ENCODE measurements around the gene SASS6. TPM values are rescaled to one million over a fixed set of nuclear protein-coding genes. Genes with fewer than 3 reads are reported as not detected.

SASS6 gene
- 5.2 and 6.4 TPM in 2 replicates for total RNA-seq

GRCh38 chr1:100132566-100133477 lies at the start of gene SASS6, which contains the start of gene TRMT13:
Gene SASS6 (minus strand): TSS chr1:100132930. CDS start chr1:100132814, 116 bp downstream.
Gene TRMT13 (plus strand): TSS chr1:100133163. CDS start chr1:100133169, 6 bp downstream.

GRCh38 chr1:100178091-100178490 lies 45.4 kb upstream of the SASS6 start, which contains the start of gene LRRC39:
Gene LRRC39 (minus strand): TSS chr1:100178256. CDS start chr1:100168516, 9,740 bp downstream.

Other genes with a start within 250 kb of the SASS6 start
- 17.8 and 18.9 TPM in 2 replicates for gene SLC35A3, start 162.9 kb downstream of the SASS6 start, total RNA-seq
- 6.3 and 8.4 TPM in 2 replicates for gene TRMT13, start 233 bp upstream of the SASS6 start, total RNA-seq
- gene LRRC39, start 45.3 kb upstream of the SASS6 start, total RNA-seq, result 0.13 TPM in 1 of 2 replicates, not detected in the other
- 1.8 and 2.1 TPM in 2 replicates for gene DBT, start 116.9 kb upstream of the SASS6 start, total RNA-seq
- 31.7 and 37.6 TPM in 2 replicates for gene RTCA, start 133.3 kb upstream of the SASS6 start, total RNA-seq
- 7.8 and 10.0 TPM in 2 replicates for gene CDC14A, start 219.6 kb upstream of the SASS6 start, total RNA-seq

All from mammary microvascular endothelial cell (primary cell).